Right kidney (tissue), 1 donor: ENCODE data around the gene SLC35F3.
"Not testable (repeated sequence)": the region's sequence is repeated elsewhere in the genome, so short reads cannot be mapped to it uniquely, and the experiment has no call there.

Experiments used
- DNase-seq: peaks from one replicate; pipeline ENCODE4 v3.0.0-alpha.2; 2016

Gene SLC35F3

GRCh38 chr1:234107416-234108021 is 203.0 kb downstream of the SLC35F3 start:
- DNase-seq, result no peak

GRCh38 chr1:234108921-234109320 is 204.4 kb downstream of the SLC35F3 start:
- DNase-seq, result no peak

GRCh38 chr1:234109840-234110239 is 205.4 kb downstream of the SLC35F3 start:
- no peak for DNase-seq

DNA sequence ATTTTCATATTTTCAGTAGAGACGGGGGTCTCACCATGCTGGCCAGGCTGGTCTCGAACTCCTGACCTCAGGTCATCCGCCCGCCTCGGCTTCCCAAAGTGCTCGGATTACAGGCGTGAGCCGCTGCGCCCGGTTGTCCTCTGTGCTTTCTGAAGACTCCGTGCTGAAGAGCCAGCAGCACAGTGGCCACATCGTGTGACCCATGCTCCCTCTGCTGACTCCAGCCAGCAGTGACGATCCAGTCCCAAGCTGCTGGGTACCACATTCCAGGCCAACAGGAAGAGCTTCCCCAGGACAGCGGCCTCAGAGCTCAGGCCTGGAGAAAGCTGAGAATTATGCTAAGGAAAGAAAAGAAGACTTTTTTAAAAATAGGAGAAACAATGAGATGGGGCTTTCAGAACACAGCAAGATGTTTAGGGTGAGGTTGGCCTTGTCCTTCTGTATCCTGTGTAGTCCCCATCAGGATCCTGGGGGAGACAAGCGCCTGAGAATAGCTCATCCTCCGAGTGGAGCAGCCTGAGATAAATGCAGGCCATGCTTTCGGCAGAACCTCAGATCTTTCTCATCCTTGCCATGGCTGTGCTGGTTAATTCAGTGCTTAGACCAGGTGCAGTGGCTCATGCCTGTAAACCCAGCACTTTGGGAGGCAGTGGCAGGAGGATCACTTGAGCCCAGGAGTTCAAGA is 207.1 kb downstream of the SLC35F3 start:
- peak; percentile 18 for DNase-seq

DNA sequence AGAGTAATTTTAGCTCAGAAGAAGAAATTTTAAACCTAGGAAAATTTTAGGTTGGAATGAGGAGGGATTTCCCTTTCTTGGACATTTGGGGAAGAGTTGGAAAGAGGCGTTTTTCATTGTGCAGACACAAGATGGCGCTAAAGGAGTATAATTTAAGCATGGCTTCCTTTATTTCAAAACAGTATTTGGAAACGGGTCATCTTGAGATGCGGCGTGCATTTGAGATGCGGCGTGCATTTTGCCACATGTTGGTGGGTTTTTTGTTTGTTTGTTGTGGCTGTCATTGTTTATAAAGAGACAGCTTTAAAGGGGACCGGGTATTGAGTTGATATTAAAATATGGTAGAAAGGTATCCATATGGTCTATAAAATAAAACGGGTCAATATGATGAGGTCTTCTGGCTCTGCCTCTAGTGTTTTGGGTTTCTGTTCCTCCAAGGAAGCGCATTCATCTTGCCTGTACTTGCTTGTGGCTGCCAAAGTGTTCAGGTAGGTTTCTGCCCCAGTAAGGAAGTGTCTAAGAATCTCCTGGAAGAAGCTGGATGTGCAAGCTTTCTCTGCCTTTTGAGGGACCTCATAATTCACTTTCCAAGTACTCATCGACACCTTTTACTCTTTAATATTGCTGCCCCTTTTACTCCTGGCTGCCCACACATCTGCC is 210.3 kb downstream of the SLC35F3 start:
- peak; percentile 19 for DNase-seq

DNA sequence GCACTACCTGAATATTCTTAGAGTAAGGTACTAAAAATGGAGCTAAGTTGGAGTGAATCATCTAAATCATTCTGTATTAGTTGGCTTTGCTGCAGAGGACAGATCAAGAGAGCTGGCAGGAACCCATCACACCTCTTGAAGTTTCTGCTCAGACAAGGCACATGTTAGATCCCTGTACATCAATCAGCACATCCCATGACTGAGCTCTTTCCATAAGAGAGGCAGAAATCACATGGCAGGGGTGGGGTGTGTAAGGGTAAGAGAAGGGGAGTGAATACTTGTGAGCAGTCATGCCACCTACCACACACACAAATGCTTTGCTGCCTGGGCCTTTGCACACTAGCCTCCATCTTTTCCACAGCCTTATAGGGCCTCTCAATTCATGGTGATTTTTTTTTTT is 214.4 kb downstream of the SLC35F3 start:
- no peak for DNase-seq

DNA sequence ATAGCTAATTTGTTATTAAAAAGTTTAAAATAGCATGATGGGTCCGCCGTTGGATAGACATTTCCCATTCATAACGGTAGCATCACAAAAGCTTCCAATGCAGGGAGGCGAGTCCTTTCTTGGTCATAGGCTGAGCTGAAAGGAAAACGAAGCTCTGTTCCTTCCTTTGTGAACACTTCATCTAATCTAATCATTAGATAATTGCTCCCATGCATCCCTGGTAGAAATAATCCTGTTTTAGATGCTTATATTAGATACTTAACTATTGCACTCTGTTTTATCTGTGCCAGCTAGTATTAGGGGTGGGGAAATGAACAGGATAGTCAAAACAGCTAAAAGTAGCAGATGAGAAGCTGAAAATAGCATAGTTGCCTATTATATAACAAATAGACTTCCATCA is 215.0 kb downstream of the SLC35F3 start:
- no peak for DNase-seq

GRCh38 chr1:234120327-234120944 is 216.0 kb downstream of the SLC35F3 start:
- no peak for DNase-seq

- DNase-seq, result not testable (repeated sequence)
These were observed 217.2 kb downstream of the SLC35F3 start for GRCh38 chr1:234121659-234122058.

GRCh38 chr1:234122571-234122970 is 218.1 kb downstream of the SLC35F3 start:
- not testable (repeated sequence) for DNase-seq

DNA sequence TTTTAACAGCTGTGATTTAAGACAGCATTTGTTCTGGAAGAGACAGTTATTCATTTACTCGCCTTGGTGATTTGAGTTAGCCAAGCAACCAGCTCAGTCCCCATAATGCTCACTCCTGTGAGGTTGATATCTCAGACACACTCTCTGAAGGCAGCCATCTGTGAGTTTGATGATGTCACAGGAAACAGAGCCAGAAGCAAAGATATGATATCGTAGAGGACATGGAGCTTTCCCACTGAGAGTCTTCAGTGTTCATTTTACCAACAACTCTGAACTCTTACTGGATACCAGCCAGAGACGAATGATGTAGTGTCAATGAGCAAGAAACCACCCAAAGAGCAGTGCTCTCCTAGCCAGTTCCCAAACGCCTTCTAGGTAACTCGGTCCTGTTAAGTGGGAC is 219.4 kb downstream of the SLC35F3 start:
- DNase-seq, result no peak

DNA sequence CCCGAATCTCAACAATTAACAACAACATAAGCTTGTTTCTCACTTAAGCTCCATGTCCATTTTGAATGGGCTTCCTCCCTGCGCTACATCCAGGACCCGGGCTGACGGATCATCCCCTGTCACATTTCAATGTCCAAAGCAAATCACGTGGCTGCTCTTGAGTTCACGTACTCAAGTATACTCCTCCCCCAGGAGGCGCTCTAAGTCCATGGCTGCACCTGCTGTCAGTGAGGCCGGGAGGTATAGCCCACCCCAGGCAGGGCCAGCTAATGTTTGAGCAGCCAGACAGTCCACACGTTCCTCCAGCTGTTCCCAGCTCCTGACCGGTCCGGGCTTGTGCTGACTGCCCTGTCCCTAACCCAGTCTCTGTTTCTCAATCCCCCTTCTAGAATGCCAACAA is 220.8 kb downstream of the SLC35F3 start:
- DNase-seq, result peak; percentile 22

DNA sequence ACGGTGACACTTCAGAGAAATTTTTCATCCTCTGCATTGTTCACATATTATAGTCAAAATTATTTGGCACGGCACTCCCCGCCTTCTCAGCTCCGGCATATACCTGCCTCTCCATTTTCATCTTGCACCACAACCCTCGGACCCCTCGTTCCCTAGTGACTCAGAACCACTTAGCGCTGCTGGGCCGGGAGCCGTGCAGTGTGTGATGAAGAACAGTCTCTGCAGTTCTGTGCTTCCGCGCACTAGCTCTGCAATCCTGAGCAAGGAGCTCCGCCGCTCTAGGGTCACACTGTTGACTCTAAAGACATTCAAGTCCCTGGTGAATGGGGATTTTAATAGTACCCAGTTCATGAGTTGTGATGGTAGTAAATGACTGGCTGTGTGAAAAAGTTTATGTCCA is 221.2 kb downstream of the SLC35F3 start:
- no peak for DNase-seq

- DNase-seq, result no peak
These were observed 222.7 kb downstream of the SLC35F3 start for GRCh38 chr1:234127026-234127671.

GRCh38 chr1:234132795-234133194 is 228.3 kb downstream of the SLC35F3 start:
- DNase-seq, result no peak

DNA sequence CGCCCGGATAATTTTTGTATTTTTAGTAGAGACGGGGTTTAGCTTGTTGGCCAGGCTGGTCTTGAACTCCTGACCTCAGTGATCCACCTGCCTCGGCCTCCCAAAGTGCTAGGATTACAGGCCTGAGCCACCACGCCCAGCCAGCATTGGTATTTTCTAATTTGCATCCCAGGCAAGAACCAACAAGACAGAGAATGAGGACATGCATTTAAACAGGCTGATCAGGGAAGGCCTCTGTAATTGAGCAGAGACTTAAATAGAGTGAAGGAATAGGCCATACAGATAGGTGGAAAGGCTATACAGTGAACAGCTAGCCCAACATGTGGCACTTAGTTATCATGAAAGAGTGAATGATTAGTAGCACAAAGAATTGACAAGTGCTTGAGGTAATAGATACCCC is 230.4 kb downstream of the SLC35F3 start:
- DNase-seq, result no peak

DNA sequence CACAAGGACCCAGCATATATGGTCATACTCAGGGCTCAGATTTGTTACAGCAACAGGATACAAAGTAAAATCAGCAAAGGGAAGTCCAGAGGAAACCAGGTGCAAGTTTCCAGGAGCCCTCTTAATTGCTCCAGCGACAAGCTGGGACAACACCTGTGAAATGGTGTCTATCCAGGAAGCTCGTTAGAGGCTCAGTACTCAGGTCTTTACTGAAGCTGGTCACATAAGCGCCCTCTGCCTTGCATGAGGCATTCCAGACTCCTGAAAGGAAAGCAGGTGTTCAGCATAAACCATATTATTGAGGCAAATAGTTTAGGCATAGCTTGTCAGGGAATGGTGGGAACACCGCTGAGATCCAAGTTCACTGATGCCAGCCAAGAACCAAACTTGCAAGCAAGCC is 231.0 kb downstream of the SLC35F3 start:
- no peak for DNase-seq

- DNase-seq, result no peak
These were observed 231.6 kb downstream of the SLC35F3 start for GRCh38 chr1:234136073-234136472.

DNA sequence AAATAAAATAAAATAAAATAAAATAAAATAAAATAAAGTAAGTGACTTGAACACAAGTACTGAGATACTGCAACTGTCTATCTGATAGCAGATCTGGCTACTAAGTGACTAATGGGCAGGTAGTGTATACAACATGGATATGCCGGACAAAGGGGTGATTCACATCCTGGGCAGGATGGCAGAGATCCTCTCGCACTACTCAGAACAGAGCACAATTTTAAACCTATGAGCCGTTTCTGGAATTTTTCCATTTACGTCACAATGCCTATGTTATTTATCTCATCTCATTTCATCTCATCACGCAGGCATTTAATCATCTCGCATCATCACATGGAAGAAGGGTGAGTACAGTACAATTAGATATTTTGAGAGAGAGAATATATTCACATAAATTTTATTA is 235.5 kb downstream of the SLC35F3 start:
- no peak for DNase-seq

GRCh38 chr1:234140388-234140787 is 235.9 kb downstream of the SLC35F3 start:
- no peak for DNase-seq

GRCh38 chr1:234141006-234141405 is 236.5 kb downstream of the SLC35F3 start:
- DNase-seq, result no peak

GRCh38 chr1:234143681-234144080 is 239.2 kb downstream of the SLC35F3 start:
- DNase-seq, result no peak

DNA sequence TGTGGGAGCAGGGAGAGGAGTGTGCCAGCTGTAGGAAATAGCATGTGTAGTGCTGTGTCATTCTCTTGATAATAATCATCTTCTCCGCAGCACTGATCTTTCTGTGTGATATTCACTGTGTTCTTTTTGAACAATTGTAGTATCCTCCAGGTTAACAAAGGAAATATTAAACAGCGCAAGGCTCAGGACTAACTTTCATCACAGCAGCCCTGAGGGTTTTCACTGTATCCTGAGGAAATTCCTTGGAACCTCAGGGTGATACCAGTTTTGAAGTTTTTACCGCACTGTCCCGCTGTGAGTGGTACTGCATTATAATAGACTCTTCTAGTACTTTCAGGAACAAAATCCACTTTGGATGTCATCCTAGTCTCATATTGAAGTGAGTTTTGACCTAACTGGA is 240.4 kb downstream of the SLC35F3 start:
- DNase-seq, result no peak
